HepG2 (cell line): ENCODE data around the gene ZNF48. TPM values are rescaled to one million over a fixed set of nuclear protein-coding genes. Genes with fewer than 3 reads are reported as not detected.

ENCODE experiments used
- BRCA1 ChIP-seq: sonication (generic); formaldehyde crosslinking; IDR thresholded peaks from 2 replicates; pipeline ENCODE4 v1.4.0; 2020; ENCODE audit warnings: missing genetic modification reagents
- GATAD2A ChIP-seq: IDR thresholded peaks from 2 replicates; pipeline ENCODE4 v1.6.1; 2016
- MTA1 ChIP-seq: sonication (generic); formaldehyde crosslinking; IDR thresholded peaks from 2 replicates; pipeline ENCODE4 v1.4.0; 2020; ENCODE audit warnings: missing genetic modification reagents, mild to moderate bottlenecking, borderline replicate concordance
- PHB2 ChIP-seq: fragments of 450-650 bp; IDR thresholded peaks from 2 replicates; pipeline ENCODE4 v1.6.1; 2018; ENCODE audit not compliant: partially characterized antibody
- PRPF4 ChIP-seq: fragments of 200-400 bp; formaldehyde crosslinking; IDR thresholded peaks from 2 replicates; pipeline ENCODE4 v1.6.1; 2016; ENCODE audit warnings: low read length, low read depth; ENCODE audit not compliant: poor library complexity, severe bottlenecking
- RCOR2 ChIP-seq: IDR thresholded peaks from 2 replicates; pipeline ENCODE4 v1.6.1; 2016; ENCODE audit warnings: missing biosample characterization, missing genetic modification reagents
- XRCC5 ChIP-seq: fragments of 200-400 bp; formaldehyde crosslinking; optimal IDR thresholded peaks from 2 replicates; pipeline ENCODE3; 2017; ENCODE audit warnings: mild to moderate bottlenecking, low read length
- ZNF260 ChIP-seq: sonication (generic); formaldehyde crosslinking; IDR thresholded peaks from 2 replicates; pipeline ENCODE4 v1.4.0; 2020; ENCODE audit warnings: missing genetic modification reagents, low read depth, mild to moderate bottlenecking, borderline replicate concordance
- ZNF331 ChIP-seq: sonication (generic); formaldehyde crosslinking; IDR thresholded peaks from 2 replicates; pipeline ENCODE4 v1.4.0; 2020; ENCODE audit warnings: missing genetic modification reagents
- ZNF772 ChIP-seq: sonication (generic); formaldehyde crosslinking; IDR thresholded peaks from 2 replicates; pipeline ENCODE4 v1.5.0; 2020; ENCODE audit warnings: mild to moderate bottlenecking, missing genetic modification reagents
- ZNF891 ChIP-seq: sonication (generic); formaldehyde crosslinking; IDR thresholded peaks from 2 replicates; pipeline ENCODE4 v1.5.0; 2020; ENCODE audit warnings: mild to moderate bottlenecking, missing genetic modification reagents
- ZSCAN30 ChIP-seq: sonication (generic); formaldehyde crosslinking; IDR thresholded peaks from 2 replicates; pipeline ENCODE4 v1.5.0; 2020; ENCODE audit warnings: mild to moderate bottlenecking, missing genetic modification reagents
- polyA plus RNA-seq, 8 experiments: library from polyadenylated mRNA; depleted of rRNA in 3 of 8; stranded (reverse) in 7 of 8; unstranded in 1 of 8; fragments of >200 nt; fragmentation: Illumina TruSeq in 4 of 8; extraction: Trizol in 4 of 8; gene quantifications; 2 replicates each; pipeline versions ENCODE4 v1.2.1 to v1.2.3, GENCODE V29; 2011 to 2016; ENCODE audit warnings: low read depth in 4 of 8, missing spikeins in 1 of 8, mixed read lengths in 1 of 8; ENCODE audit not compliant: insufficient read depth in 1 of 8
- total RNA-seq, 5 experiments: library from RNA; depleted of rRNA; stranded (reverse); fragments of >200 nt; fragmentation: Illumina TruSeq; extraction: Trizol; gene quantifications; 2 replicates each; pipeline ENCODE4 v1.2.3, GENCODE V29; 2016; ENCODE audit warnings: low read depth in 1 of 5
- TF ChIP-seq, protein P1 (sequence below): sonication (generic); formaldehyde crosslinking; IDR thresholded peaks from 2 replicates; pipeline ENCODE4 v1.4.0; 2020; ENCODE audit warnings: missing genetic modification reagents
- TF ChIP-seq, protein P2 (sequence below), 2 experiments: fragments of 450-650 bp in 1 of 2; sonication (generic) in 1 of 2; formaldehyde crosslinking in 1 of 2; IDR thresholded peaks; 2 replicates each; pipeline versions ENCODE4 v1.6.1 to v1.8.0; 2016 to 2022; ENCODE audit warnings: antibody characterized with exemption in 1 of 2, mild to moderate bottlenecking in 1 of 2, missing genetic modification reagents in 1 of 2
- TF ChIP-seq, protein P3 (sequence below): IDR thresholded peaks from 2 replicates; pipeline ENCODE4 v1.6.1; 2012; ENCODE audit warnings: low read length, improper control_type of control experiment

ZNF48 gene
- total and polyA plus RNA-seq, 2 of the 13 experiments (the other 11 are each of a cell fraction or from before 2014, with no cell fraction given) = 9.9 to 12.3 TPM

DNA sequence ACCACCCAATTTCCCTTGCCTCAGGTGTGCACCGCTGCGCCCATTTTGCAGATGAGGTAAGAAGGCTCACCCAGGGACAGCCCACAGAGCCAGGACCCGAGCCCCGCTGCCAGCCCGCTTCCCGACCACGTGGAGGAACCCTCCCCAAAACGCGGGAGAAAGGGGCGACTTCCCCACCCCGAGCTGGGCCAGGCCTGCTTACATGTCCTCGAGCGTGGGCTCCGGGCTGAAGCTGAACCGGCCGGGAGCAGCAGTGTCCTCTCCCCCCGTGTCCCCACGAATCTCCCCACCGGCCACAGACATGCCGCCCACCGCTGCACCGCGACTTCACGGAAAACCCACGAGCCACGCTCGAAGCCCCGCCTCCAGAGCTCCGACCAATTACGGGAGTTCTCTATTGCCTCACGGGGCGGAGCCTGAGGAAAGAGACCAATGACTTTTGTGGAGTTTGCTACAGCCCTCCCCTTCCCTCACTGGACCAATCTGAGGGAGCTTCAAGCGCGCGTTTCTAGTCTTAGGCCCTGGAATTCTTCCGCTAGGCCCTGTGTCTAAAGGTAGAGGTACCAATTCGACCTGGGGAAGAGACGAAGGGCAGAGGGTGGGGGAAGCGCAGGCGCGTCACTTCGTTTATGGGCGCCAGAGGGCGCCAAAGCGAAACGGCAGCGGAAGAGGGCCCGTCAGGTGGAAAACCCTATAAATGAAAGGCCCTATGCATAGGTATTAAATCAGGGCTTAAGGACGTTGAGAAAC is 34.6 kb downstream of the ZNF48 start, which contains the start of gene DCTPP1 (continued):
- TF ChIP-seq PRPF4 = no peak
- TF ChIP-seq RCOR2 (CRISPR knock-in tag) = peak; percentile 49; the same call in 1 of the 2 replicates
- TF ChIP-seq ZSCAN30 (CRISPR knock-in tag) = no peak
- peak; percentile 57; the same call in 1 of the 2 replicates for TF ChIP-seq ZNF891 (CRISPR knock-in tag)
- peak; percentile 16 for TF ChIP-seq ZNF772
- TF ChIP-seq MTA1 (CRISPR knock-in tag) = peak; percentile 82
- TF ChIP-seq, protein P1, sequence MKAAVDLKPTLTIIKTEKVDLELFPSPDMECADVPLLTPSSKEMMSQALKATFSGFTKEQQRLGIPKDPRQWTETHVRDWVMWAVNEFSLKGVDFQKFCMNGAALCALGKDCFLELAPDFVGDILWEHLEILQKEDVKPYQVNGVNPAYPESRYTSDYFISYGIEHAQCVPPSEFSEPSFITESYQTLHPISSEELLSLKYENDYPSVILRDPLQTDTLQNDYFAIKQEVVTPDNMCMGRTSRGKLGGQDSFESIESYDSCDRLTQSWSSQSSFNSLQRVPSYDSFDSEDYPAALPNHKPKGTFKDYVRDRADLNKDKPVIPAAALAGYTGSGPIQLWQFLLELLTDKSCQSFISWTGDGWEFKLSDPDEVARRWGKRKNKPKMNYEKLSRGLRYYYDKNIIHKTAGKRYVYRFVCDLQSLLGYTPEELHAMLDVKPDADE (CRISPR knock-in tag) = peak; percentile 74; the same call in 1 of the 2 replicates
- peak; percentile 55; the same call in 1 of the 2 replicates for TF ChIP-seq ZNF331 (CRISPR knock-in tag)
- peak; percentile 93 for TF ChIP-seq XRCC5
- peak; percentile 20; the same call in 1 of the 2 replicates for TF ChIP-seq BRCA1 (CRISPR knock-in tag)
- TF ChIP-seq PHB2 = no peak
- TF ChIP-seq GATAD2A = peak; percentile 87
- TF ChIP-seq, protein P2, sequence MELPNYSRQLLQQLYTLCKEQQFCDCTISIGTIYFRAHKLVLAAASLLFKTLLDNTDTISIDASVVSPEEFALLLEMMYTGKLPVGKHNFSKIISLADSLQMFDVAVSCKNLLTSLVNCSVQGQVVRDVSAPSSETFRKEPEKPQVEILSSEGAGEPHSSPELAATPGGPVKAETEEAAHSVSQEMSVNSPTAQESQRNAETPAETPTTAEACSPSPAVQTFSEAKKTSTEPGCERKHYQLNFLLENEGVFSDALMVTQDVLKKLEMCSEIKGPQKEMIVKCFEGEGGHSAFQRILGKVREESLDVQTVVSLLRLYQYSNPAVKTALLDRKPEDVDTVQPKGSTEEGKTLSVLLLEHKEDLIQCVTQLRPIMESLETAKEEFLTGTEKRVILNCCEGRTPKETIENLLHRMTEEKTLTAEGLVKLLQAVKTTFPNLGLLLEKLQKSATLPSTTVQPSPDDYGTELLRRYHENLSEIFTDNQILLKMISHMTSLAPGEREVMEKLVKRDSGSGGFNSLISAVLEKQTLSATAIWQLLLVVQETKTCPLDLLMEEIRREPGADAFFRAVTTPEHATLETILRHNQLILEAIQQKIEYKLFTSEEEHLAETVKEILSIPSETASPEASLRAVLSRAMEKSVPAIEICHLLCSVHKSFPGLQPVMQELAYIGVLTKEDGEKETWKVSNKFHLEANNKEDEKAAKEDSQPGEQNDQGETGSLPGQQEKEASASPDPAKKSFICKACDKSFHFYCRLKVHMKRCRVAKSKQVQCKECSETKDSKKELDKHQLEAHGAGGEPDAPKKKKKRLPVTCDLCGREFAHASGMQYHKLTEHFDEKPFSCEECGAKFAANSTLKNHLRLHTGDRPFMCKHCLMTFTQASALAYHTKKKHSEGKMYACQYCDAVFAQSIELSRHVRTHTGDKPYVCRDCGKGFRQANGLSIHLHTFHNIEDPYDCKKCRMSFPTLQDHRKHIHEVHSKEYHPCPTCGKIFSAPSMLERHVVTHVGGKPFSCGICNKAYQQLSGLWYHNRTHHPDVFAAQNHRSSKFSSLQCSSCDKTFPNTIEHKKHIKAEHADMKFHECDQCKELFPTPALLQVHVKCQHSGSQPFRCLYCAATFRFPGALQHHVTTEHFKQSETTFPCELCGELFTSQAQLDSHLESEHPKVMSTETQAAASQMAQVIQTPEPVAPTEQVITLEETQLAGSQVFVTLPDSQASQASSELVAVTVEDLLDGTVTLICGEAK (IDR thresholded peaks at IDR 0.05) = no peak
- TF ChIP-seq, protein P2 (CRISPR knock-in tag; IDR thresholded peaks at IDR 0.05) = no peak; the same call in 1 of the 2 replicates
- TF ChIP-seq ZNF260 = no peak
- TF ChIP-seq, protein P3, sequence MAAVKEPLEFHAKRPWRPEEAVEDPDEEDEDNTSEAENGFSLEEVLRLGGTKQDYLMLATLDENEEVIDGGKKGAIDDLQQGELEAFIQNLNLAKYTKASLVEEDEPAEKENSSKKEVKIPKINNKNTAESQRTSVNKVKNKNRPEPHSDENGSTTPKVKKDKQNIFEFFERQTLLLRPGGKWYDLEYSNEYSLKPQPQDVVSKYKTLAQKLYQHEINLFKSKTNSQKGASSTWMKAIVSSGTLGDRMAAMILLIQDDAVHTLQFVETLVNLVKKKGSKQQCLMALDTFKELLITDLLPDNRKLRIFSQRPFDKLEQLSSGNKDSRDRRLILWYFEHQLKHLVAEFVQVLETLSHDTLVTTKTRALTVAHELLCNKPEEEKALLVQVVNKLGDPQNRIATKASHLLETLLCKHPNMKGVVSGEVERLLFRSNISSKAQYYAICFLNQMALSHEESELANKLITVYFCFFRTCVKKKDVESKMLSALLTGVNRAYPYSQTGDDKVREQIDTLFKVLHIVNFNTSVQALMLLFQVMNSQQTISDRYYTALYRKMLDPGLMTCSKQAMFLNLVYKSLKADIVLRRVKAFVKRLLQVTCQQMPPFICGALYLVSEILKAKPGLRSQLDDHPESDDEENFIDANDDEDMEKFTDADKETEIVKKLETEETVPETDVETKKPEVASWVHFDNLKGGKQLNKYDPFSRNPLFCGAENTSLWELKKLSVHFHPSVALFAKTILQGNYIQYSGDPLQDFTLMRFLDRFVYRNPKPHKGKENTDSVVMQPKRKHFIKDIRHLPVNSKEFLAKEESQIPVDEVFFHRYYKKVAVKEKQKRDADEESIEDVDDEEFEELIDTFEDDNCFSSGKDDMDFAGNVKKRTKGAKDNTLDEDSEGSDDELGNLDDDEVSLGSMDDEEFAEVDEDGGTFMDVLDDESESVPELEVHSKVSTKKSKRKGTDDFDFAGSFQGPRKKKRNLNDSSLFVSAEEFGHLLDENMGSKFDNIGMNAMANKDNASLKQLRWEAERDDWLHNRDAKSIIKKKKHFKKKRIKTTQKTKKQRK = no peak
